Measurements from ENCODE around the gene NEMP1.

DNA sequence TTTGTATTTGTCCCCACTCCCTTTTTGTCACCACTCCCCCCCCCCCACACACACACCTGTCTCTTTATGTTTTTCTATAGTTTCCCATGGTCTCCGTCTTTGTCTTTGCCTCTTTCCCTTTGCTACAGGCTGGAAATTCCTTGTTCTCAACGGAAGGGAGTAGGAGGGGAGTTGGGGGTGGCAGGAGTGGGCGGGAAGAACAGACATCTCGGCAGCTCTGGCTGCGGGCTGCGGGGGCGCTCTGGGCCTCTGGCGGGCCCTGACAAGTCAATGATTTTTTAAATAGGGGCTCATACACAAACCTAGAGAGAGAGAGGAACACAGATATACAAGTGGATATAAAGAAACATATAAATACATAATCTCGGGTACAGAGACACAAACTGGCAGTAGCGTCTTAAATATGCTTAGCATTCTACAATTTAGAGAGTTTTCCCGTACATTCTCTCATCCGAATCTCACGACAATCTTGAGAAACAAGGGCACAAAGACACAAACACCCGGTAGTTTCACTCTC, 8.0 kb upstream of the NEMP1 start:
- TF ChIP-seq REST (IDR thresholded peaks at IDR 0.05; ENCODE audit: insufficient replicate concordance, low read depth) (no peak), SPI1 (IDR thresholded peaks at IDR 0.05; ENCODE audit: borderline replicate concordance, low read depth) (no peak)
- TF ChIP-seq, protein P1, sequence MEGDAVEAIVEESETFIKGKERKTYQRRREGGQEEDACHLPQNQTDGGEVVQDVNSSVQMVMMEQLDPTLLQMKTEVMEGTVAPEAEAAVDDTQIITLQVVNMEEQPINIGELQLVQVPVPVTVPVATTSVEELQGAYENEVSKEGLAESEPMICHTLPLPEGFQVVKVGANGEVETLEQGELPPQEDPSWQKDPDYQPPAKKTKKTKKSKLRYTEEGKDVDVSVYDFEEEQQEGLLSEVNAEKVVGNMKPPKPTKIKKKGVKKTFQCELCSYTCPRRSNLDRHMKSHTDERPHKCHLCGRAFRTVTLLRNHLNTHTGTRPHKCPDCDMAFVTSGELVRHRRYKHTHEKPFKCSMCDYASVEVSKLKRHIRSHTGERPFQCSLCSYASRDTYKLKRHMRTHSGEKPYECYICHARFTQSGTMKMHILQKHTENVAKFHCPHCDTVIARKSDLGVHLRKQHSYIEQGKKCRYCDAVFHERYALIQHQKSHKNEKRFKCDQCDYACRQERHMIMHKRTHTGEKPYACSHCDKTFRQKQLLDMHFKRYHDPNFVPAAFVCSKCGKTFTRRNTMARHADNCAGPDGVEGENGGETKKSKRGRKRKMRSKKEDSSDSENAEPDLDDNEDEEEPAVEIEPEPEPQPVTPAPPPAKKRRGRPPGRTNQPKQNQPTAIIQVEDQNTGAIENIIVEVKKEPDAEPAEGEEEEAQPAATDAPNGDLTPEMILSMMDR (IDR thresholded peaks at IDR 0.05; ENCODE audit: insufficient read depth, low read length): no peak

Measured in HL-60 (cell line).